ENCODE measurements around the gene SH3BP1.

The SH3BP1 gene

GRCh38 chr22:37616201-37617083 is 23.0 kb upstream of the SH3BP1 start:
- no peak for DNase-seq (ENCODE audit: low spot score)

GRCh38 chr22:37617431-37617830 is 22.0 kb upstream of the SH3BP1 start:
- no peak for DNase-seq (ENCODE audit: low spot score)

- DNase-seq (ENCODE audit: low spot score): no peak
These were observed 21.3 kb upstream of the SH3BP1 start for GRCh38 chr22:37618072-37618656.

GRCh38 chr22:37618674-37619073 is 20.8 kb upstream of the SH3BP1 start:
- DNase-seq (ENCODE audit: low spot score): no peak

GRCh38 chr22:37619991-37620390 is 19.5 kb upstream of the SH3BP1 start:
- DNase-seq (ENCODE audit: low spot score): no peak

GRCh38 chr22:37621352-37621860 is 18.1 kb upstream of the SH3BP1 start:
- no peak for DNase-seq (ENCODE audit: low spot score)

GRCh38 chr22:37623075-37624016 is 16.1 kb upstream of the SH3BP1 start:
- peak; percentile 82 for DNase-seq (ENCODE audit: low spot score)

- DNase-seq (ENCODE audit: low spot score): no peak
These were observed 15.5 kb upstream of the SH3BP1 start for GRCh38 chr22:37624017-37624365.

GRCh38 chr22:37624876-37625275 is 14.6 kb upstream of the SH3BP1 start:
- no peak for DNase-seq (ENCODE audit: low spot score)

- DNase-seq (ENCODE audit: low spot score): no peak
These were observed 13.7 kb upstream of the SH3BP1 start for GRCh38 chr22:37625737-37626136.

GRCh38 chr22:37626144-37626543 is 13.3 kb upstream of the SH3BP1 start:
- DNase-seq (ENCODE audit: low spot score): no peak

GRCh38 chr22:37626556-37627075 is 12.9 kb upstream of the SH3BP1 start:
- no peak for DNase-seq (ENCODE audit: low spot score)

GRCh38 chr22:37627121-37627520 is 12.3 kb upstream of the SH3BP1 start:
- no peak for DNase-seq (ENCODE audit: low spot score)

- no peak for DNase-seq (ENCODE audit: low spot score)
These were observed 11.9 kb upstream of the SH3BP1 start for GRCh38 chr22:37627545-37627944.

GRCh38 chr22:37628830-37629229 is 10.6 kb upstream of the SH3BP1 start:
- DNase-seq (ENCODE audit: low spot score): no peak

- no peak for DNase-seq (ENCODE audit: low spot score)
These were observed 9.5 kb upstream of the SH3BP1 start for GRCh38 chr22:37629928-37630327.

GRCh38 chr22:37630839-37631435 is 8.5 kb upstream of the SH3BP1 start:
- no peak for DNase-seq (ENCODE audit: low spot score)

- DNase-seq (ENCODE audit: low spot score): no peak
These were observed 7.9 kb upstream of the SH3BP1 start for GRCh38 chr22:37631448-37632173.

- no peak for DNase-seq (ENCODE audit: low spot score)
These were observed 7.0 kb upstream of the SH3BP1 start for GRCh38 chr22:37632174-37633088.

GRCh38 chr22:37633089-37633624 is 6.3 kb upstream of the SH3BP1 start:
- DNase-seq (ENCODE audit: low spot score): no peak
